Activated CD8-positive, alpha-beta memory T cell treated with anti-CD3 and anti-CD28 coated beads for 36 hours (primary cell): ENCODE data around the gene CASP7. TPM values are rescaled to one million over a fixed set of nuclear protein-coding genes. Genes with fewer than 3 reads are reported as not detected.
"Not testable (repeated sequence)": the region's sequence is repeated elsewhere in the genome, so short reads cannot be mapped to it uniquely, and the experiment has no call there.

Experiments used
- CTCF ChIA-PET: fragments of 350-600 bp; sonication (Branson Sonifier 250); formaldehyde crosslinking; loops from one replicate; lab custom pipeline; 2021; ENCODE audit warnings: antibody characterized with exemption; lab: Charles Lee
- POLR2A ChIA-PET: fragments of 350-600 bp; sonication (Branson Sonifier 250); formaldehyde crosslinking; loops from one replicate; lab custom pipeline; 2021; ENCODE audit warnings: antibody characterized with exemption; lab: Charles Lee
- total RNA-seq, 2 experiments: library from RNA; stranded (reverse); gene quantifications; one replicate each; pipeline ENCODE4 v1.2.3, GENCODE V29; 2021

The CASP7 gene
- 10 to 100 TPM; 29.7 to 31.8 TPM for total RNA-seq

- ChIA-PET POLR2A (interaction anchor here (0.9 to 1.5 kb wide), 2 partner anchors 174 to 495 kb away, joined by 3 to 7 read pairs; partner anchors contain the start of genes CCDC186 and DCLRE1A), CTCF (interaction anchor here (0.6 to 1.0 kb wide), 5 partner anchors 9 to 839 kb away, joined by 3 read pairs; no protein-coding TSS in a partner anchor)
Observed at GRCh38 chr10:113679463-113680189, at the start of gene CASP7. CASP7 (plus strand) TSS chr10:113679912; CDS start chr10:113697494, 17,582 bp downstream.

- ChIA-PET POLR2A (no interaction called here), CTCF (no interaction called here)
Observed at GRCh38 chr10:113630929-113631533, 48.7 kb upstream of the CASP7 start.

GRCh38 chr10:113631684-113632367, 47.9 kb upstream of the CASP7 start:
- CTCF ChIA-PET, result no interaction called here

GRCh38 chr10:113639966-113640365, 39.7 kb upstream of the CASP7 start:
- CTCF ChIA-PET, result no interaction called here
- POLR2A ChIA-PET, result no interaction called here

More at GRCh38 chr10:113631684-113632367, 47.9 kb upstream of the CASP7 start:
- POLR2A ChIA-PET, result no interaction called here

GRCh38 chr10:113641702-113642101, 38.0 kb upstream of the CASP7 start:
- CTCF ChIA-PET, result no interaction called here
- POLR2A ChIA-PET, result no interaction called here

- ChIA-PET POLR2A (interaction anchor here (0.6 kb wide), 1 partner anchor 173 kb away, joined by 3 read pairs; no protein-coding TSS in a partner anchor), CTCF (no interaction called here)
Observed at GRCh38 chr10:113643183-113643582, 36.5 kb upstream of the CASP7 start.

GRCh38 chr10:113644185-113645120, 35.3 kb upstream of the CASP7 start:
- POLR2A ChIA-PET, result interaction anchor here (0.6 kb wide), 1 partner anchor 172 kb away, joined by 3 read pairs; no protein-coding TSS in a partner anchor
- CTCF ChIA-PET, result no interaction called here

GRCh38 chr10:113646336-113647201, 33.1 kb upstream of the CASP7 start:
- CTCF ChIA-PET, result no interaction called here
- POLR2A ChIA-PET, result no interaction called here

- ChIA-PET CTCF (no interaction called here), POLR2A (no interaction called here)
Observed at GRCh38 chr10:113647812-113648211, 31.9 kb upstream of the CASP7 start.

- ChIA-PET CTCF (no interaction called here), POLR2A (no interaction called here)
Observed at GRCh38 chr10:113648478-113648877, 31.2 kb upstream of the CASP7 start.

- POLR2A ChIA-PET, result no interaction called here
Observed at GRCh38 chr10:113650172-113650571, 29.5 kb upstream of the CASP7 start.

GRCh38 chr10:113651021-113651420, 28.7 kb upstream of the CASP7 start:
- ChIA-PET CTCF (no interaction called here), POLR2A (no interaction called here)

More at GRCh38 chr10:113650172-113650571, 29.5 kb upstream of the CASP7 start:
- CTCF ChIA-PET, result no interaction called here

GRCh38 chr10:113651898-113652297, 27.8 kb upstream of the CASP7 start:
- ChIA-PET POLR2A (no interaction called here), CTCF (no interaction called here)

- POLR2A ChIA-PET, CTCF ChIA-PET: not testable (repeated sequence)
Observed at GRCh38 chr10:113652456-113652855, 27.3 kb upstream of the CASP7 start.

- ChIA-PET POLR2A (no interaction called here), CTCF (no interaction called here)
Observed at GRCh38 chr10:113656896-113657295, 22.8 kb upstream of the CASP7 start.

GRCh38 chr10:113657544-113657943, 22.2 kb upstream of the CASP7 start:
- ChIA-PET POLR2A (no interaction called here), CTCF (no interaction called here)

GRCh38 chr10:113661332-113661731, 18.4 kb upstream of the CASP7 start:
- ChIA-PET POLR2A (no interaction called here), CTCF (no interaction called here)

GRCh38 chr10:113663142-113663541, 16.6 kb upstream of the CASP7 start:
- CTCF ChIA-PET, result no interaction called here
- POLR2A ChIA-PET, result no interaction called here
